Measurements from ENCODE around the gene PES1.
"Not testable (repeated sequence)": the region's sequence is repeated elsewhere in the genome, so short reads cannot be mapped to it uniquely, and the experiment has no call there.

The PES1 gene

DNA sequence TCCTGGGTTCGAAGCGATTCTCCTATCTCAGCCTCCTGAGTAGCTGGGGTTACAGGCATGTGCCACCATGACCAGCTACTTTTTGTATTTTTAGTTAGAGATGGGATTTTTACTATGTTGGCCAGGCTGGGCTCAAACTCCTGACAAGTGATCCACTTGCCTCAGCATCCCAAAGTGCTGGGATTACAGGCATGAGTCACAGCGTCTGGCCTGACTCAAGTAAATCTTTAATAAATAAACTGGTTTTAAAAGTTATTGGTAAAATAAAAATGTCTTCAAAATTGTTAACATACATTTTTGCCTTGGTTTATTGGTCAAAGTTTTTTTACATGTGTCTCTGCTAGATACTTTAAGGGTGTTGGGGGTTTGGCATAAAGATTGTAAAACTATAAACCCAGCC lies 7.3 kb upstream of the PES1 start:
- no peak overlapping the region for H3K27ac ChIP-seq
- H3K9me3 ChIP-seq (ENCODE audit: severe bottlenecking) = no peaks in the 10 kb centered on the region
- H3K27me3 ChIP-seq (ENCODE audit: insufficient read depth, low read depth, severe bottlenecking) = no peaks in the 10 kb centered on the region
- H3K4me3 ChIP-seq (ENCODE audit: low read depth, low read length) = no peak overlapping the region
- no peak for DNase-seq
- no peaks in the 10 kb centered on the region for H3K36me3 ChIP-seq
- TF ChIP-seq, protein P1, sequence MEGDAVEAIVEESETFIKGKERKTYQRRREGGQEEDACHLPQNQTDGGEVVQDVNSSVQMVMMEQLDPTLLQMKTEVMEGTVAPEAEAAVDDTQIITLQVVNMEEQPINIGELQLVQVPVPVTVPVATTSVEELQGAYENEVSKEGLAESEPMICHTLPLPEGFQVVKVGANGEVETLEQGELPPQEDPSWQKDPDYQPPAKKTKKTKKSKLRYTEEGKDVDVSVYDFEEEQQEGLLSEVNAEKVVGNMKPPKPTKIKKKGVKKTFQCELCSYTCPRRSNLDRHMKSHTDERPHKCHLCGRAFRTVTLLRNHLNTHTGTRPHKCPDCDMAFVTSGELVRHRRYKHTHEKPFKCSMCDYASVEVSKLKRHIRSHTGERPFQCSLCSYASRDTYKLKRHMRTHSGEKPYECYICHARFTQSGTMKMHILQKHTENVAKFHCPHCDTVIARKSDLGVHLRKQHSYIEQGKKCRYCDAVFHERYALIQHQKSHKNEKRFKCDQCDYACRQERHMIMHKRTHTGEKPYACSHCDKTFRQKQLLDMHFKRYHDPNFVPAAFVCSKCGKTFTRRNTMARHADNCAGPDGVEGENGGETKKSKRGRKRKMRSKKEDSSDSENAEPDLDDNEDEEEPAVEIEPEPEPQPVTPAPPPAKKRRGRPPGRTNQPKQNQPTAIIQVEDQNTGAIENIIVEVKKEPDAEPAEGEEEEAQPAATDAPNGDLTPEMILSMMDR (IDR thresholded peaks at IDR 0.05; ENCODE audit: low read depth, low read length) = no peak

DNA sequence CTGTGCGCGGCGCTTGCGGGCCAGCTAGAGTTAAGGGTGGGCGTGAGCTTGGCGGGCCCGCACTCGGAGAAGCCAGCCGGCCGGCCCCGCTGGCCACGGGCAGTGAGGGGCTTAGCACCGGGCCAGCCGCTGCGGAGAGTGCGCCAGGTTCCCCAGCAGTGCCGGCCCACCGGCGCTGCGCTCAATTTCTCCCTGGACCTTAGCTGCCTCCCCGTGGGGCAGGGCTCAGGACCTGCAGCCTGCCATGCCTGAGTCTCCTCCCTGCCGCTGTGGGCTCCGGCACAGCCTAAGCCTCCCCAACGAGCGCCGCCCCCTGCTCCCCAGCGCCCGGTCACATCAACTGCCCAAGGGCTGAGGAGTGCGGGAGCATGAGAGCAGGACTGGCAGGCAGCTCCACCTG lies 5.2 kb upstream of the PES1 start:
- Histone ChIP-seq H3K4me3 (ENCODE audit: low read depth, low read length) (no peak overlapping the region), H3K36me3 (no peaks in the 10 kb centered on the region), H3K27me3 (ENCODE audit: insufficient read depth, low read depth, severe bottlenecking) (no peaks in the 10 kb centered on the region), H3K27ac (no peak overlapping the region), H3K9me3 (ENCODE audit: severe bottlenecking) (no peaks in the 10 kb centered on the region)
- TF ChIP-seq, protein P1 (IDR thresholded peaks at IDR 0.05; ENCODE audit: low read depth, low read length) = no peak
- DNase-seq = no peak

DNA sequence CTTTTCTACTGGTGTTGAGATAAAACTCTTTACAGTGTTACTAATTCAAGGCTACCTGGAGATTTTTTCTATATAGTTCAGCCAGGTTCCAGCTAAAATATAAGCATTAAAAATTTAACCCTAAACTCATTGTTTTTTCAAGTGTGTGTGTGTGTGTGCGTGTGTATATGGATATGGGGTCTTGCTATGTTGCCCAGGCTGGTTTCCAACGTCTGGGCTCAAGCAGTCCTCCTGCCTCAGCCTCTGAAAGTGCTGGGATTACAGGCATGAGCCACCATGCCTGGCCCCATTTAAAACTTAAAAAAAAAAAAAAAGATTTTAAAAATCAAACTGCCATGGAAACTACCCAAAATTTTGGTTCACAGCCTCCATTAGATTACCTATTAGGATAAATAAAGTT lies 4.5 kb upstream of the PES1 start:
- H3K36me3 ChIP-seq = no peaks in the 10 kb centered on the region
- DNase-seq = no peak
- H3K27me3 ChIP-seq (ENCODE audit: insufficient read depth, low read depth, severe bottlenecking) = no peaks in the 10 kb centered on the region
- H3K4me3 ChIP-seq (ENCODE audit: low read depth, low read length) = no peak overlapping the region
- no peaks in the 10 kb centered on the region for H3K9me3 ChIP-seq (ENCODE audit: severe bottlenecking)
- TF ChIP-seq, protein P1 (IDR thresholded peaks at IDR 0.05; ENCODE audit: low read depth, low read length) = no peak
- H3K27ac ChIP-seq = no peak overlapping the region

DNA sequence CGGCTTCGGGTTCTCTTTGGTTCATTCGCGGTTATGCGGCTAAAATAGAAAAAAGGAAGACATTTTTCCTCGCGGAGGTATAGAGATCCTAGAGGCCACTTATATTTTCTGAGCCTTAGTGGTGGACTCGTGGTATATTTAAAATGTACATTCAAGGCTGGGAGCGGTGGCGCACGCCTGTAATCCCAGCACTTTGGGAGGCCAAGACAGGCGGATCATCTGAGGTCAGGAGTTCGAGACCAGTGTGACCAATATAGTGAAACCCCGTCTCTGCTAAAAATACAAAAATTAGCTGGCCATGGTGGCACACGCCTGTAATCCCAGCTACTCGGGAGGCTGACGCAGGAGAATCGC lies 627 bp upstream of the PES1 start:
- not testable (repeated sequence) for H3K9me3 ChIP-seq (ENCODE audit: severe bottlenecking); H3K27me3 ChIP-seq (ENCODE audit: insufficient read depth, low read depth, severe bottlenecking); H3K27ac ChIP-seq; H3K4me3 ChIP-seq (ENCODE audit: low read depth, low read length); DNase-seq
- H3K36me3 ChIP-seq = peaks cover 16% of the 10 kb centered on the region

DNA sequence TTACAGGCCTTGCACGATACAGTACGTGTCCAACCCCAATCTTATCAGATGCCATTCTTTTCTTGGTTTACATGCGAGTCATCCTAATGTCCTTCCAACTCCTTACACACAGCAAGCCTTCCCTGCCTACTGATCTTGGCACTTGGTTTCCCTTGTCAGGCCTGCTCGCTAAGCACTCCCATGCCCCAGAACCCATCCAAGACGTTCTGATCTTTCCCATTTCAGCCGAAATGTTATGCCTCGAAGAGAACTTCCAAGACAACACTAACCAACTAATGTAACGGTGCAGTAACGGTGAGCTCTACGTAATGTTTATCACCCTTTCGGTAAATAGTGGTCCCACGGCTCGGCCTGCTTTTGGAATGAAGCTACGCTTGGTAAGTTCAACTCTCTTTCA lies 521 bp downstream of the PES1 start:
- DNase-seq = no peak
- Histone ChIP-seq H3K36me3 (peaks cover 27% of the 10 kb centered on the region), H3K9me3 (ENCODE audit: severe bottlenecking) (no peaks in the 10 kb centered on the region), H3K4me3 (ENCODE audit: low read depth, low read length) (peak overlapping the region; percentile 80), H3K27me3 (ENCODE audit: insufficient read depth, low read depth, severe bottlenecking) (no peaks in the 10 kb centered on the region), H3K27ac (peak overlapping the region; percentile 95)
- TF ChIP-seq, protein P1 (IDR thresholded peaks at IDR 0.05; ENCODE audit: low read depth, low read length) = no peak

DNA sequence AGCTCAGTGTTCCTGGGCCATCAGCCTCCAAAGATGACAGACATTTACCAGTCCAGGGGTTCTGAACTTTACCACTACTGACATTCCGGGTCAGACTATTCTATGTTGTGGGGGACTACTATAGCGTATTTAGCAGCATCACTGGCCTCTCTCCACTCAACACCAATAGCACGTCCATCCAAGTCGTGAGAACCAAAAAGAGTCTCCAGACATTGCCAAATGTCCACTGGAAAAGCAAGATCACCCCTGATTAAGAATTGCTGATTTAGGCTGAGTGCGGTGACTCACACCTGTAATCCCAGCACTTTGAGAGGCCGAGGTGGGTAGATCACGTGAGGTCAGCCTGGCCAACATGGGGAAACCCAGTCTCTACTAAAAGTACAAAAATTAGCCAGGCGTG lies 5.3 kb downstream of the PES1 start:
- Histone ChIP-seq H3K4me3 (ENCODE audit: low read depth, low read length) (no peak overlapping the region), H3K27me3 (ENCODE audit: insufficient read depth, low read depth, severe bottlenecking) (no peaks in the 10 kb centered on the region), H3K27ac (no peak overlapping the region), H3K36me3 (peaks cover 65% of the 10 kb centered on the region), H3K9me3 (ENCODE audit: severe bottlenecking) (no peaks in the 10 kb centered on the region)
- TF ChIP-seq, protein P1 (IDR thresholded peaks at IDR 0.05; ENCODE audit: low read depth, low read length) = no peak
- DNase-seq = no peak
